NCI-H1417 (cell line): ENCODE measurements around the gene POLE4.

Experiments used
- DNase-seq, 3 experiments: peaks; one replicate each; lab custom pipeline; 2025; lab: John Stamatoyannopoulos, UW

Gene POLE4, protein sequence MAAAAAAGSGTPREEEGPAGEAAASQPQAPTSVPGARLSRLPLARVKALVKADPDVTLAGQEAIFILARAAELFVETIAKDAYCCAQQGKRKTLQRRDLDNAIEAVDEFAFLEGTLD

DNA sequence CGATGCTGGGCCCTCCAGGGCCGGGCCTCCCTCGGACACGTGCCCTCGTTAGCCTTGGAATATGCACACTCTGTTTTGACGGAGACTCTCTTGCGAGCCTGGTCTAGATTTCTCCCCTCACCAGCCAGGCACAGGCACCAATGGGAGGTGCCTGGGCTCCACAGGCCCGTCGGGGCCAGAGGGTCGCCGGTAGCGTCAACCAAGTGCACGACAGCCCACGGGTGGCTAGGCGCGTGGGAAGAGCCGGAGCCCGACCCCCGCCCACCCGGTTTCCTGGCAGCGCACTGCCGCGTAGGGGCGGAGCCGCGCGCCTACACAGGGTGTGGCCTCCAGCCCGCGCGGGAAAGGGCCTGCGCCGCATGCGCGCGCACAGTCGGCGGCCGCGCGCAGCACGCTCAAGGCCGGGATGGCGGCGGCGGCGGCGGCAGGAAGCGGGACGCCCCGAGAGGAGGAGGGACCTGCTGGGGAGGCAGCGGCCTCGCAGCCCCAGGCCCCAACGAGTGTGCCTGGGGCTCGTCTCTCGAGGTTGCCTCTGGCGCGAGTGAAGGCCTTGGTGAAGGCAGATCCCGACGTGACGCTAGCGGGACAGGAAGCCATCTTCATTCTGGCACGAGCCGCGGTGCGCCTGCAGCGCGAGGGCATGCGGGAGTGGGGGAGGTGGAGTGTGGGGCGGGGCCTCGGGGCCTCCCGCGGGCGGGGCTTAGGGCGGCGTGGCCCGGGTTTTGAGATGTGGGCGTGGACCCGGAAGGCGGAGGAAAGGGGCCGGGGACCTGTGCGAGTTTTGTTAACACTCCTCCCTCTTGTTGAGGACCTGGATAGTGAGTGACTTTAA lies at the start of gene POLE4:
POLE4 (plus strand) TSS at position 370 of the 832 bp plus-strand sequence; CDS start at position 407, 37 bp downstream.
- DNase-seq = peak; percentile 64 to 98 (median 96)

- DNase-seq = no peak
Measured at GRCh38 chr2:74908748-74909444, 49.5 kb upstream of the POLE4 start.

- DNase-seq = no peak
Measured at GRCh38 chr2:74910245-74910644, 48.2 kb upstream of the POLE4 start.

DNA sequence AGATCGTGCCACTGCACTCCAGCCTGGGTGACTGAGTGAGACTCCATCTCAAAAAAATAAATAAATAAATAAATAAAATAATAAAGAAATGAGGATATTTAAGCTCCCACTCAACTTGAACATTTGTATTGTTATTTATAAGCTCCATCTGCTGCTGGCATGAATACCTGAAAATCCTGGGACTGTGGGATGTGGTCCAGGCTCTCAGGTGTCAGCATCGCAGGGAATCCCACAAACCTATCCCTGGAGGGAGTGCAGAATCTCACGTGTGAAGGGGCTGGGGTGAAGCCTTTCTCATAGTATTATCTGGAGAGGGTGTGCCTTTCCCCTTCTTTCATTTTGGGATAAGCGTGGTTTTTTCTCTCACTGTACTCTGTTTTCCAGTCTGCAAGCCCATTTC lies 47.4 kb upstream of the POLE4 start:
- DNase-seq = no peak

DNA sequence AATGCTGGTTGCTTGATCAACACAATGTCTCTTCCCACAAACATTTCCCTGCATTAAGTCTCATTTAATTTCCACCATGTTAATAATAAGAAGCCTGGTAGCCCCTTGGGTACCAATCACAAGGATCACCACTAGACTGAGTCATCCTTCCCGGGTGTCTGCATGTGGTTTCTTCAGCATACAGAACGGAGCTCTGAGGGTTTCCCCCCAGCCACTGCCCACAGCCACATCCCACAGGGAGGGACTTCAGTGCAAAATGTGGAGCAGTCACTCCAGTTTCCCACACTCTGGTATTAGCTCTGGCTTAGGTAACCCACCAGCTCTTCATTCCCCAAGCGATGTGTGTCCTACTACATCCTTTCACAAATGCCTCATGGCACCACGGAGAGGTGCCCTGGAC lies 42.7 kb upstream of the POLE4 start:
- DNase-seq = no peak

DNA sequence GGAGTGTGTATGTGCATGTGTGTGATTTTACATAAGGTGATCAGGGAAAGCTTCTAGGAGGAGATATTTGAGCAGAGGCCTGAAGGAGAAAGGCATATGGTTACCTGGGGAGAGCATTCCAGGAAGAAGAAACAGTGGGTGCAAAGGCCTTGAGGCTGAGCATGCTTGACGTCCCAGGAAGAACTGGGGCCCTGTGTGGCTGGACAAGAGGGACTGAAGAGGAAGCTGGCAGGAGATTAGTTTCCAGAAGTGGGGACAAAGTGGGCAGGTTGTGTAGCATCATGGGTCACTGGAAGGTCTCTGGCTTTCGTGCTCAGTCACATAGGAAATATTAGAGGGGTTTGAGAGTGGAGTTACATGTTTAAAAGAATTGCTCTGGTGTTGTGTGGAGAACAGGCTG lies 42.0 kb upstream of the POLE4 start:
- no peak for DNase-seq

GRCh38 chr2:74917702-74918619 lies 40.5 kb upstream of the POLE4 start:
- DNase-seq = no peak

GRCh38 chr2:74919827-74920226 lies 38.6 kb upstream of the POLE4 start:
- DNase-seq = peak; percentile 16 to 93 (median 87)

GRCh38 chr2:74921236-74921736 lies 37.2 kb upstream of the POLE4 start:
- DNase-seq = no peak

GRCh38 chr2:74922592-74923227 lies 35.7 kb upstream of the POLE4 start:
- DNase-seq = no peak

DNA sequence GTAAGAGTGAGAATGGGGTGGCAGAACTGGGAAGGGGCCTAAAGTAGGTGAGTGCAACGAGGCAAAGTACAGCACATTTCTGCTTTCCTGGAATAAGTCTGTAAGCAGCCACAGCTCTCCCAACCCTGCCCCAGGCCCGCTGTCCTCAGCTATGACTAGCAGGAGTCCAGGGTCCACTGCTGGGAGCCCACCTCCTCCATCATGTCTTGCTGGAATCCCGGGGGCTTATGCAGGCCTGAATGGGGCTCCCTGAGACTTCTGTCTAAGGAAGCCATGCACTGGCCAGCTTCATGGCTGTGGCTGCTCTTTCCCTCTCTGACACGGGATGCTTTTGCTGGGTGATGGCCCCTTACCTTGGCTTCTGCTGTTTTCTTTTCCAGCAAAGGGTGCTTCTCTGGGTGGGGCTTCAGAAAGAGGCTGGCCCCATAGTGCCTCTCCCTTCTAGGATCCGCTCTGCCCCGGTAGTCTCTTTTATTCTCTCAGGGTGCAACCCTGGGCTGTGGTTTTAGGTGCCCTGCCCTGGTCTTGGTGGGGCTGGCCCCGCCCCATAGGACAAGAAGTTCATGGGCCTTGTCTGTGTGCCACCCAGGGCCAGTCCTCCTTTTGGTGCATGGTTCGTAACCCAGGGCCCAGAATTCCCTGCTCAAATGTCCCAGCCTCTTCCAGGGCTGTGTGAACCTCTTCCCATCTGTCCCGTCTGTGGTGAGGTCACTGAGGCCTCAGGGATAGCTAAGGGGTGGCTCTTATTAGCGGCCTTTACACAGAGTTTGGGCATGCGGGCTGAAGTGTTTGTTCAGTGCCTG lies 33.8 kb upstream of the POLE4 start:
- DNase-seq = peak in 1 of 3 experiments; percentile 32

DNA sequence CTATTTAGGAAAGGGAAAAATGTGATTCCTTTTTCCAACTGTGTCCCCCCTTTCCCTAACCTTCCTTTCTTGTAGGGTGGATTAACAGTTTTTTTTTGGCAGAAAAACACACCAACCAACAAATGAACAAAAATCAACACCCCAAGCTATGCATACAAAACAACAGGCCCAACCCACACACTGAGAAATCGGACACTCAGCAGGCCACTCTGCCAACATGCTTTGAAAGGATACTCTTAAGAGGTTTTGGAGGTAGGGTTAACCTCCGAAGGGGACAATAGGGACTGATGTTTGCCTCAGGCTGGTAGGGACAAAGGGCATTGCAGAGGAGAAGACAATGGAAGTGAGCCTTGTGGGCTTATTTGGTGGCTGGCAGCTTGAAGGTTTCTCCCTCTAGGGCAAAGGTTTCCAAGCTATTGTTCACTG lies 33.1 kb upstream of the POLE4 start:
- DNase-seq = peak in 1 of 3 experiments; percentile 42

DNA sequence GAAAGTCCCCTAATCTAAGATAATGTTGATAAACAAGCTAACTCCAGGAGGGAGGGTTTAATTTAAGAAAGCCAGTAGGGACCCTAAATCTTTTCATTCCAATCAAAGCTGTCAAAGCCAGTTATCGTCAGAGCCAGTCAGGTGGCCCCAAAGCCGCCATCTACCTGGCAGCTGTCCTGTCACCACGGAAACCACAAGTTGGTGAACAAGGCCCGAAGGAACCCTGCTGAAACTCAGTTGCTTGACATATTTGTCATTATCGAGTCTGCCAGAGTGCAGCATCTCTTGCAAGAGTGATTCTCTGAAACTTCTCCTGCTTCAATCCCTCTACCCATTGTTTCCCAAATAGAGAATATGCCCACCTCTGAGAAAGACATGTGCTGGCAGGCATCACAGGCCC lies 30.8 kb upstream of the POLE4 start:
- peak in 1 of 3 experiments; percentile 45 for DNase-seq

GRCh38 chr2:74930811-74931486 lies 27.5 kb upstream of the POLE4 start:
- DNase-seq = no peak

DNA sequence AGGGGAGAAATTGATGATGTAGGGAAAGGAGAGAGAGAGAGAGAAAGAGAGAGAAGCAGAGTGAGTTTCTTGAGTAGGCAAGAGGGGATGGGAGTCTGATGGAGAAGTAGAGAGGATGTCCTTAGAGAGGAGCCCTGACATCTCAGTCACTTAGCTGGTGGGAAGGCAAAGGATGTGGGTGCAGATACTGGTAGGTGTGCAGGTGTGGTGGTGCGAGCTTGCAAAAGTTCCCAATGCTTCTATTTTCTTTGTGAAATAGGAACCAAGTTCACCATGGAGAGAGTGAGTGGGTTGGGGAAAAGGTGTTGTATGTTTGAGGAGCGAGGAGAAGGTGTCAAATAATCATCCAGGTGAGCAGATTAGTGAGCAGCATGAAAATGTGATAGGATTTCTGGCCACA lies 26.5 kb upstream of the POLE4 start:
- no peak for DNase-seq

GRCh38 chr2:74935975-74936391 lies 22.5 kb upstream of the POLE4 start:
- no peak for DNase-seq

- DNase-seq = no peak
Measured at GRCh38 chr2:74937221-74937880, 21.1 kb upstream of the POLE4 start.

DNA sequence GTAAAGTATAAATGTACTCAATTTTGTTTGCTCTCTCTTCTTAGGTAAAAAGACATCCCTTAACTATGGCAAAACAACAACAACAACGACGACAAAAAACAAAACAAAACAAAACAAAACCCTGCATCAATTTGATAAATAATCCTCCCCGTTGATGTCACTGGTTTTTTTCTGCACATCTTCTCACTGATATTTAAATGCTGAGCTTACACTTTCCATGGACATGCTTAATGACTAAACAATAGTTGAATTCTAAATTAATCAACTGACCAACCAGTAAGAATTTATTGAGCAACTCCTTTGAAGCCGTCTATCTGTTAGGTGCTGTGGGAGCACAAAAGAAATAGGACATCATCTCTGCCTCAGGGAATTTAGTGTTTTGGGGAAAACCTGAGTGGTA lies 20.2 kb upstream of the POLE4 start:
- no peak for DNase-seq
